ENCODE measurements around the gene HIF1A. TPM values are rescaled to one million over a fixed set of nuclear protein-coding genes. Genes with fewer than 3 reads are reported as not detected.
A peak's percentile ranks its signal among the peaks of the same experiment; 100 is the strongest.

The HIF1A gene
- total and polyA plus RNA-seq, 2 of the 13 experiments (the other 11 are each of a cell fraction or from before 2014, with no cell fraction given): 41.0 to 126 TPM

DNA sequence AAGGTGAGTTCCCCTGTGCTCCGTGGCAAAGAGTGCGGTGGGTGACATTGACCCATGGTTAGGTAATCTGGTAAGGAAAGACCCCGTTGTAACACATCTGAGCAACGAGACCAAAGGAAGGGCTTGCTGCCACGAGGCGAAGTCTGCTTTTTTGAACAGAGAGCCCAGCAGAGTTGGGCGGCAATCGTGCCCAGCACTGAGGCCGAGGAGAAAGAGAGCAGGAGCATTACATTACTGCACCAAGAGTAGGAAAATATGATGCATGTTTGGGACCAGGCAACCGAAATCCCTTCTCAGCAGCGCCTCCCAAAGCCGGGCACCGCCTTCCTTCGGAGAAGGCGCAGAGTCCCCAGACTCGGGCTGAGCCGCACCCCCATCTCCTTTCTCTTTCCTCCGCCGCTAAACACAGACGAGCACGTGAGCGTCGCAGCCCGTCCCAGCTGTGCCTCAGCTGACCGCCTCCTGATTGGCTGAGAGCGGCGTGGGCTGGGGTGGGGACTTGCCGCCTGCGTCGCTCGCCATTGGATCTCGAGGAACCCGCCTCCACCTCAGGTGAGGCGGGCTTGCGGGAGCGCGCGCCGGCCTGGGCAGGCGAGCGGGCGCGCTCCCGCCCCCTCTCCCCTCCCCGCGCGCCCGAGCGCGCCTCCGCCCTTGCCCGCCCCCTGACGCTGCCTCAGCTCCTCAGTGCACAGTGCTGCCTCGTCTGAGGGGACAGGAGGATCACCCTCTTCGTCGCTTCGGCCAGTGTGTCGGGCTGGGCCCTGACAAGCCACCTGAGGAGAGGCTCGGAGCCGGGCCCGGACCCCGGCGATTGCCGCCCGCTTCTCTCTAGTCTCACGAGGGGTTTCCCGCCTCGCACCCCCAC, at the start of gene HIF1A (continued):
- TF ChIP-seq KAT2B (IDR thresholded peaks at IDR 0.05; ENCODE audit: borderline replicate concordance, low read depth, low read length) (no peak), KDM1A (CRISPR knock-in tag; IDR thresholded peaks at IDR 0.05) (no peak), PLRG1 (conservative IDR thresholded peaks at IDR 0.05) (no peak), ZNF646 (CRISPR knock-in tag; IDR thresholded peaks at IDR 0.05) (no peak), NFIB (CRISPR knock-in tag; IDR thresholded peaks at IDR 0.05; ENCODE audit: borderline replicate concordance) (no peak), POLR2AphosphoS2 (IDR thresholded peaks at IDR 0.05; ENCODE audit: low read depth, low read length) (peak; percentile 57; the same call in 1 of the 2 replicates), EP300 (IDR thresholded peaks at IDR 0.05; ENCODE audit: low read depth in 2 of 2, low read length in 2 of 2) (peak in 1 of 2 experiments; percentile 37; a peak in 2 of 4 replicates), EP300 (CRISPR knock-in tag; IDR thresholded peaks at IDR 0.05; ENCODE audit: borderline replicate concordance) (no peak), XRCC5 (optimal IDR thresholded peaks at IDR 0.05; ENCODE audit: low read length) (no peak), ZNF547 (CRISPR knock-in tag; IDR thresholded peaks at IDR 0.05) (peak; percentile 14; the same call in 1 of the 2 replicates), FOXP1 (IDR thresholded peaks at IDR 0.05) (no peak), FOXP1 (CRISPR knock-in tag; IDR thresholded peaks at IDR 0.05) (peak; percentile 33; the same call in 1 of the 2 replicates), BCL6 (CRISPR knock-in tag; IDR thresholded peaks at IDR 0.05) (0 out of 2 replicates have a peak, but pooled peaks have one; percentile 5), ZNF773 (CRISPR knock-in tag; IDR thresholded peaks at IDR 0.05; ENCODE audit: borderline replicate concordance) (no peak), TEAD3 (CRISPR knock-in tag; optimal IDR thresholded peaks at IDR 0.05; ENCODE audit: borderline replicate concordance) (peak; percentile 26), ZNF367 (CRISPR knock-in tag; IDR thresholded peaks at IDR 0.05; ENCODE audit: borderline replicate concordance) (no peak), RBFOX2 (IDR thresholded peaks at IDR 0.05; ENCODE audit: low read depth, low read length) (peak; percentile 98; the same call in 1 of the 2 replicates), TP53 (CRISPR knock-in tag; conservative IDR thresholded peaks at IDR 0.05) (no peak), SP140L (CRISPR knock-in tag; IDR thresholded peaks at IDR 0.05; ENCODE audit: borderline replicate concordance) (no peak), MBNL3 (CRISPR knock-in tag; conservative IDR thresholded peaks at IDR 0.05) (no peak), ZNF431 (CRISPR knock-in tag; IDR thresholded peaks at IDR 0.05; ENCODE audit: borderline replicate concordance, low read depth) (no peak), POLR2G (IDR thresholded peaks at IDR 0.05; ENCODE audit: low read depth, low read length) (peak; percentile 95), STAT5B (CRISPR knock-in tag; IDR thresholded peaks at IDR 0.05) (no peak), ZNF432 (CRISPR knock-in tag; IDR thresholded peaks at IDR 0.05; ENCODE audit: borderline replicate concordance) (no peak), KAT8 (CRISPR knock-in tag; IDR thresholded peaks at IDR 0.05) (peak; percentile 67), TAF15 (IDR thresholded peaks at IDR 0.05; ENCODE audit: low read depth, low read length, poor library complexity, severe bottlenecking) (no peak), FOXC1 (CRISPR knock-in tag; IDR thresholded peaks at IDR 0.05; ENCODE audit: borderline replicate concordance) (peak; percentile 54; the same call in 1 of the 2 replicates)

Data from HepG2 (cell line).